HepG2 (cell line): ENCODE measurements around the gene RCN1. TPM values are rescaled to one million over a fixed set of nuclear protein-coding genes. Genes with fewer than 3 reads are reported as not detected.

Experiments
- ATAC-seq: fragments of 200-7000 bp; cut with Tn5 transposase; 3 replicates; pipeline ENCODE4 v1.9.1; 2020; ENCODE audit warnings: mild to moderate bottlenecking, moderate library complexity
- BruUV-seq: library from RNA; stranded (reverse); fragments of 400-500 nt; replicated peaks from 2 replicates; lab custom pipeline; 2021; lab: Mats Ljungman, UMichigan
- CTCF ChIA-PET: fragments of 300-600 bp; formaldehyde crosslinking; extraction: SDS; loops from one replicate; lab custom pipeline; 2021; ENCODE audit warnings: low total read pairs, inconsistent platforms, low intra/inter-chr PET ratio; lab: Yijun Ruan, JAX
- POLR2A ChIA-PET: fragments of 350-600 bp; sonication (Branson Sonifier 250); formaldehyde crosslinking; loops from one replicate; lab custom pipeline; 2020; ENCODE audit warnings: antibody characterized with exemption, inconsistent platforms; lab: Yijun Ruan, JAX
- DNase-seq: peaks from one replicate; pipeline ENCODE4 v3.0.0-alpha.2; 2015; ENCODE audit warnings: low spot score
- FAIRE-seq: peaks from 3 replicates; lab custom pipeline; 2011; peaks lifted over from hg19 to GRCh38; lab: Jason Lieb, UNC
- H2AFZ ChIP-seq: one replicate; pipeline ENCODE4 v1.6.1; 2011; ENCODE audit warnings: low read length, inconsistent platforms
- H3K27ac ChIP-seq: fragments of 300-600 bp; 3 replicates; pipeline ENCODE4 v1.8.0; 2011; ENCODE audit warnings: mixed run types, mild to moderate bottlenecking, mixed read lengths, low read length, inconsistent platforms; ENCODE audit not compliant: insufficient read depth; ENCODE audit errors: extremely low read length
- H3K27me3 ChIP-seq, 2 experiments: fragments of 200-600 bp in 1 of 2; 2 replicates in 1 of 2; 3 replicates in 1 of 2; pipeline versions ENCODE4 v1.6.0 to v1.8.0; 2011; ENCODE audit warnings: low read length in 2 of 2, mild to moderate bottlenecking in 2 of 2, moderate library complexity in 2 of 2, inconsistent platforms in 1 of 2; ENCODE audit not compliant: insufficient read depth in 2 of 2, control insufficient read depth in 1 of 2
- H3K36me3 ChIP-seq, 2 experiments: fragments of 200-600 bp in 1 of 2; replicated peaks in 1 of 2; 2 replicates in 1 of 2; 3 replicates in 1 of 2; pipeline versions ENCODE4 v1.5.1 to v1.8.0; 2011; ENCODE audit warnings: low read length in 2 of 2, inconsistent platforms in 1 of 2; ENCODE audit not compliant: insufficient read depth in 2 of 2, control insufficient read depth in 1 of 2
- H3K4me1 ChIP-seq: 2 replicates; pipeline ENCODE4 v1.5.1; 2012; ENCODE audit warnings: low read length, inconsistent platforms; ENCODE audit not compliant: insufficient read depth
- H3K4me2 ChIP-seq: 2 replicates; pipeline ENCODE4 v1.6.0; 2011; ENCODE audit warnings: low read depth, low read length, inconsistent platforms
- H3K4me3 ChIP-seq, 3 experiments: fragments of 200-600 bp in 1 of 3; sonication (generic), shearing (Covaris generic) in 1 of 3; replicated peaks in 1 of 3; 2 replicates each; pipeline ENCODE4 v1.5.1; 2011 to 2016; ENCODE audit warnings: low read length in 3 of 3, inconsistent platforms in 2 of 3, low read depth in 2 of 3, mild to moderate bottlenecking in 2 of 3, control low read depth in 1 of 3, mixed read lengths in 1 of 3; ENCODE audit not compliant: insufficient read depth in 1 of 3
- H3K79me2 ChIP-seq: one replicate; pipeline ENCODE4 v1.6.1; 2011; ENCODE audit warnings: low read length, inconsistent platforms; ENCODE audit not compliant: insufficient read depth
- H3K9ac ChIP-seq: 2 replicates; pipeline ENCODE4 v1.6.0; 2011; ENCODE audit warnings: mild to moderate bottlenecking, low read depth, low read length, inconsistent platforms; ENCODE audit not compliant: insufficient read depth
- H3K9me3 ChIP-seq: 2 replicates; pipeline ENCODE4 v1.5.1; 2012; ENCODE audit warnings: mild to moderate bottlenecking, low read length
- H4K20me1 ChIP-seq: 2 replicates; pipeline ENCODE4 v1.6.0; 2011; ENCODE audit warnings: inconsistent platforms, mild to moderate bottlenecking, low read length, moderate library complexity; ENCODE audit not compliant: insufficient read depth
- ELF1 ChIP-seq: sonication (generic); formaldehyde crosslinking; IDR thresholded peaks from 2 replicates; pipeline ENCODE4 v1.4.0; 2020; ENCODE audit warnings: missing genetic modification reagents
- FOXK1 ChIP-seq: sonication (generic); formaldehyde crosslinking; IDR thresholded peaks from 2 replicates; pipeline ENCODE4 v1.4.0; 2020; ENCODE audit warnings: low read depth, missing genetic modification reagents, borderline replicate concordance
- GFI1 ChIP-seq: sonication (generic); formaldehyde crosslinking; IDR thresholded peaks from 2 replicates; pipeline ENCODE4 v1.5.0; 2020; ENCODE audit warnings: missing genetic modification reagents, mild to moderate bottlenecking, borderline replicate concordance
- HNRNPUL1 ChIP-seq: fragments of 200-400 bp; formaldehyde crosslinking; IDR thresholded peaks from 2 replicates; pipeline ENCODE4 v1.6.1; 2017; ENCODE audit warnings: low read depth, mild to moderate bottlenecking, low read length, moderate library complexity
- IRX3 ChIP-seq: sonication (generic); formaldehyde crosslinking; IDR thresholded peaks from 2 replicates; pipeline ENCODE4 v1.8.1; 2023; ENCODE audit warnings: mild to moderate bottlenecking, low read depth, missing genetic modification reagents, borderline replicate concordance
- REST ChIP-seq, 2 experiments: IDR thresholded peaks; 2 replicates each; pipeline ENCODE4 v1.6.1; 2011 to 2012; ENCODE audit warnings: low read length in 2 of 2, borderline replicate concordance in 1 of 2, low read depth in 1 of 2, mild to moderate bottlenecking in 1 of 2, moderate library complexity in 1 of 2
- SAFB2 ChIP-seq: sonication (generic); formaldehyde crosslinking; IDR thresholded peaks from 2 replicates; pipeline ENCODE4 v1.5.1; 2020; ENCODE audit warnings: missing genetic modification reagents, low read depth, mild to moderate bottlenecking, borderline replicate concordance
- TFE3 ChIP-seq: IDR thresholded peaks from 2 replicates; pipeline ENCODE4 v1.6.1; 2016
- ZFP36L2 ChIP-seq: sonication (generic); formaldehyde crosslinking; IDR thresholded peaks from 2 replicates; pipeline ENCODE4 v1.4.0; 2020; ENCODE audit warnings: missing genetic modification reagents
- ZNF496 ChIP-seq: sonication (generic); formaldehyde crosslinking; IDR thresholded peaks from 2 replicates; pipeline ENCODE4 v1.8.1; 2023; ENCODE audit warnings: mild to moderate bottlenecking, moderate library complexity, missing genetic modification reagents; ENCODE audit not compliant: insufficient replicate concordance
- ZNF574 ChIP-seq: sonication (generic); formaldehyde crosslinking; IDR thresholded peaks from 2 replicates; pipeline ENCODE4 v1.4.0; 2020; ENCODE audit warnings: missing genetic modification reagents
- ZNF629 ChIP-seq: sonication (generic); formaldehyde crosslinking; conservative IDR thresholded peaks from 2 replicates; pipeline ENCODE4 v1.5.0; 2020; ENCODE audit warnings: missing genetic modification reagents
- ZNF780A ChIP-seq: sonication (generic); formaldehyde crosslinking; IDR thresholded peaks from 2 replicates; pipeline ENCODE4 v1.8.0; 2022; ENCODE audit warnings: mild to moderate bottlenecking, missing genetic modification reagents, moderate library complexity
- ZNF792 ChIP-seq: IDR thresholded peaks from 2 replicates; pipeline ENCODE4 v1.6.1; 2016
- ZNF816 ChIP-seq: sonication (generic); formaldehyde crosslinking; IDR thresholded peaks from 2 replicates; pipeline ENCODE4 v1.8.0; 2022; ENCODE audit warnings: missing genetic modification reagents, mild to moderate bottlenecking, borderline replicate concordance
- WGBS: methylation state at CpG from one replicate; pipeline ENCODE4 v1.1.6; 2017; ENCODE audit warnings: low lambda C conversion rate; 5-methylcytosine and 5-hydroxymethylcytosine counted together
- in situ Hi-C: cut with HindIII; loops from 2 replicates; pipeline ENCODE4 v1.10.0; 2017; ENCODE audit warnings: low pct_unique_long_range_greater_than_20kb; ENCODE audit not compliant: extremely low pct_ligation_motif_present
- intact Hi-C: fragments of 100-400 bp; cut with micrococcal nuclease; formaldehyde crosslinking; loops from one replicate; pipeline ENCODE4 v1.10.0; 2022; ENCODE audit not compliant: unreplicated experiment
- polyA plus RNA-seq, 8 experiments: library from polyadenylated mRNA; depleted of rRNA in 3 of 8; stranded (reverse) in 7 of 8; unstranded in 1 of 8; fragments of >200 nt; fragmentation: Illumina TruSeq in 4 of 8; extraction: Trizol in 4 of 8; gene quantifications; 2 replicates each; pipeline versions ENCODE4 v1.2.1 to v1.2.3, GENCODE V29; 2011 to 2016; ENCODE audit warnings: low read depth in 4 of 8, missing spikeins in 1 of 8, mixed read lengths in 1 of 8; ENCODE audit not compliant: insufficient read depth in 1 of 8
- total RNA-seq, 5 experiments: library from RNA; depleted of rRNA; stranded (reverse); fragments of >200 nt; fragmentation: Illumina TruSeq; extraction: Trizol; gene quantifications; 2 replicates each; pipeline ENCODE4 v1.2.3, GENCODE V29; 2016; ENCODE audit warnings: low read depth in 1 of 5

RCN1 gene
- total and polyA plus RNA-seq, 2 of the 13 experiments (the other 11 are each of a cell fraction or from before 2014, with no cell fraction given) = 22.0 to 28.5 TPM

- TF ChIP-seq GFI1 (CRISPR knock-in tag) = no peak
Observed at GRCh38 chr11:32081901-32082300, 9.0 kb upstream of the RCN1 start (continued).

- H3K9ac ChIP-seq = no peak overlapping the region
- no peak overlapping the region for H3K27ac ChIP-seq
- no TSS peak for BruUV-seq
- no peak overlapping the region for H3K4me2 ChIP-seq
- no peaks in the 10 kb centered on the region for H3K79me2 ChIP-seq
- H3K36me3 ChIP-seq = no peaks in the 10 kb centered on the region
- DNase-seq = no peak
- intact Hi-C loops = no loop called here
- H4K20me1 ChIP-seq = no peaks in the 10 kb centered on the region
- in situ Hi-C loops = no loop called here
- H3K4me1 ChIP-seq = no peaks in the 10 kb centered on the region
- ATAC-seq = no peak
- FAIRE-seq = no peak
- peaks cover 0 to 44% of the 10 kb centered on the region in 2 experiments; a peak in 3 of 5 replicates for H3K27me3 ChIP-seq
- no peak overlapping the region for H3K4me3 ChIP-seq
- H3K9me3 ChIP-seq = no peaks in the 10 kb centered on the region
- ChIA-PET POLR2A (no interaction called here), CTCF (no interaction called here)
- 23% methylated on average over 5 of the region's 5 CpGs for WGBS
- no peak overlapping the region for H2AFZ ChIP-seq
- TF ChIP-seq HNRNPUL1 (no peak), ZNF792 (CRISPR knock-in tag) (no peak), ZNF629 (CRISPR knock-in tag) (no peak), ZFP36L2 (CRISPR knock-in tag) (no peak), ZNF496 (CRISPR knock-in tag) (no peak), TFE3 (CRISPR knock-in tag) (no peak), REST (IDR thresholded peaks at IDR 0.05; ENCODE audit: borderline replicate concordance in 1 of 2, low read depth in 1 of 2, low read length in 2 of 2) (no peak), FOXK1 (CRISPR knock-in tag) (no peak), SAFB2 (no peak), ELF1 (no peak), ZNF816 (no peak), ZNF780A (no peak), ZNF574 (no peak), IRX3 (no peak)
Observed at GRCh38 chr11:32082346-32082986, 8.4 kb upstream of the RCN1 start.
